ENCODE results near the gene CHIA.
"Not testable (repeated sequence)": the region's sequence is repeated elsewhere in the genome, so short reads cannot be mapped to it uniquely, and the experiment has no call there.

The CHIA gene

GRCh38 chr1:111354584-111354983, 63.9 kb downstream of the CHIA start:
- peak; percentile 41 for DNase-seq (ENCODE audit: low read depth, low spot score)
- H3K4me3 ChIP-seq (ENCODE audit: low read length): no peak overlapping the region

- DNase-seq (ENCODE audit: low read depth, low spot score): no peak
- no peak overlapping the region for H3K4me3 ChIP-seq (ENCODE audit: low read length)
Measured at GRCh38 chr1:111358964-111359363, 68.3 kb downstream of the CHIA start.

GRCh38 chr1:111359376-111359775, 68.7 kb downstream of the CHIA start:
- H3K4me3 ChIP-seq (ENCODE audit: low read length): no peak overlapping the region
- DNase-seq (ENCODE audit: low read depth, low spot score): no peak

- H3K4me3 ChIP-seq (ENCODE audit: low read length); DNase-seq (ENCODE audit: low read depth, low spot score): not testable (repeated sequence)
Measured at GRCh38 chr1:111360257-111360656, 69.6 kb downstream of the CHIA start.

- DNase-seq (ENCODE audit: low read depth, low spot score): no peak
- no peak overlapping the region for H3K4me3 ChIP-seq (ENCODE audit: low read length)
Measured at GRCh38 chr1:111361761-111362160, 71.1 kb downstream of the CHIA start.

- no peak for DNase-seq (ENCODE audit: low read depth, low spot score)
- H3K4me3 ChIP-seq (ENCODE audit: low read length): no peak overlapping the region
Measured at GRCh38 chr1:111364690-111365089, 74.0 kb downstream of the CHIA start.

GRCh38 chr1:111366256-111366655, 75.6 kb downstream of the CHIA start:
- no peak for DNase-seq (ENCODE audit: low read depth, low spot score)
- H3K4me3 ChIP-seq (ENCODE audit: low read length): no peak overlapping the region

- no peak for DNase-seq (ENCODE audit: low read depth, low spot score)
Measured at GRCh38 chr1:111369177-111369576, 78.5 kb downstream of the CHIA start.

GRCh38 chr1:111369645-111370044, 79.0 kb downstream of the CHIA start:
- no peak for DNase-seq (ENCODE audit: low read depth, low spot score)
- no peak overlapping the region for H3K4me3 ChIP-seq (ENCODE audit: low read length)

More at GRCh38 chr1:111369177-111369576, 78.5 kb downstream of the CHIA start:
- no peak overlapping the region for H3K4me3 ChIP-seq (ENCODE audit: low read length)

All from Jurkat, Clone E6-1 (cell line).